ENCODE measurements around the gene ATP8B4. TPM values are rescaled to one million over a fixed set of nuclear protein-coding genes. Genes with fewer than 3 reads are reported as not detected.

Gene ATP8B4
- polyA plus RNA-seq, 3 donors, result 6.1 to 9.6 (median 6.8) TPM

DNA sequence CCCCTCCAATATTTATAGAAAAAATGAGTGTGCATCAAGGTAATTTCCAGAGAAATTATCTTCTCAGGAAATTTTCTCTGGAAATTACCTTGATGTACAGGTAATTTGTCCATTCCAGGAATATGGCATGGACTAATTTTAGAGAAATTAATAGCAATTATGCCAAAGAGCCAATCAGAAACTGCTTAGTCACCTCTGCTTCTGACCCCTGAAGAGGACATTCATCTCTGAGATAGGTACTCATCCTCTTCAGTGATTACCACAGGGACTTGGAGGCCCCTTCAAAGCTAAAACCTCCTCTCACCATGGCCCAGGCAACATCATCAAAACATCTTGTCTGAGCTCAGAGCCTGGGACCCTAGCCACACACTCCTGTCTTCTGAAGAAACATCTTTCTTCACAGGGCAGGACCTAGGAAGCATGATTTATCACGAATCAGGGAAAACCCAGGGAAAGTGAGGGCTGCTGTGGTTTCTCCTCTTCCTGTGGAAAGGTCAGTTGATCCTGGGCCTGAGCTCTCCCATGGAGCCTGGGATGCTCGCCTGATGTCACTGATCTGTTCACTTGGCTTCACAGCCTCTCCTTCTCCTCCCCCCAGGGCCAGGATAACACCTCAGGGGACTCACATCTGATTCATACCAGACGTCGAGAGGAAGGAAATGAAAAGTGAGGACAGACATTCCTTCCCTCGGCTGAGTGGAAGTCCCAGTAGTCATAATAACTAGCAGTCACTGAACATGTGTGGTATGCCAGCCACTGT lies 287.6 kb downstream of the ATP8B4 start:
- Histone ChIP-seq H3K9me3 (replicated peaks in 1 of 2; ENCODE audit: control insufficient read depth in 1 of 2, insufficient read depth in 1 of 2, low read length in 2 of 2) (peaks cover 0 to 2% of the 10 kb centered on the region in 2 donors), H3K27ac (ENCODE audit: low read depth in 1 of 2, low read length in 2 of 2) (no peak overlapping the region), H3K4me2 (replicated peaks; ENCODE audit: extremely low read depth, low read length, poor library complexity, severe bottlenecking) (peak overlapping the region; percentile 2), H3K9ac (ENCODE audit: insufficient read depth, low read length, poor library complexity, severe bottlenecking) (no peak overlapping the region), H3K4me1 (ENCODE audit: control insufficient read depth in 1 of 2, insufficient read depth in 2 of 2, low read length in 2 of 2) (peaks cover 6 to 9% of the 10 kb centered on the region in 2 donors), H2AFZ (ENCODE audit: insufficient read depth, low read depth, low read length, poor library complexity, severe bottlenecking) (no peak overlapping the region), H4K20me1 (ENCODE audit: insufficient read depth, low read length) (no peaks in the 10 kb centered on the region), H3K79me2 (ENCODE audit: insufficient read depth, low read length) (no peaks in the 10 kb centered on the region), H3K4me3 (replicated peaks in 1 of 3; ENCODE audit: low read depth in 2 of 3, low read length in 3 of 3) (no peak overlapping the region), H3K36me3 (replicated peaks in 1 of 2; ENCODE audit: control insufficient read depth in 1 of 2, insufficient read depth in 2 of 2, low read length in 2 of 2) (no peaks in the 10 kb centered on the region), H3K27me3 (ENCODE audit: control insufficient read depth in 2 of 2, insufficient read depth in 2 of 2, low read length in 2 of 2) (no peaks in the 10 kb centered on the region)
- TF ChIP-seq, protein P1, sequence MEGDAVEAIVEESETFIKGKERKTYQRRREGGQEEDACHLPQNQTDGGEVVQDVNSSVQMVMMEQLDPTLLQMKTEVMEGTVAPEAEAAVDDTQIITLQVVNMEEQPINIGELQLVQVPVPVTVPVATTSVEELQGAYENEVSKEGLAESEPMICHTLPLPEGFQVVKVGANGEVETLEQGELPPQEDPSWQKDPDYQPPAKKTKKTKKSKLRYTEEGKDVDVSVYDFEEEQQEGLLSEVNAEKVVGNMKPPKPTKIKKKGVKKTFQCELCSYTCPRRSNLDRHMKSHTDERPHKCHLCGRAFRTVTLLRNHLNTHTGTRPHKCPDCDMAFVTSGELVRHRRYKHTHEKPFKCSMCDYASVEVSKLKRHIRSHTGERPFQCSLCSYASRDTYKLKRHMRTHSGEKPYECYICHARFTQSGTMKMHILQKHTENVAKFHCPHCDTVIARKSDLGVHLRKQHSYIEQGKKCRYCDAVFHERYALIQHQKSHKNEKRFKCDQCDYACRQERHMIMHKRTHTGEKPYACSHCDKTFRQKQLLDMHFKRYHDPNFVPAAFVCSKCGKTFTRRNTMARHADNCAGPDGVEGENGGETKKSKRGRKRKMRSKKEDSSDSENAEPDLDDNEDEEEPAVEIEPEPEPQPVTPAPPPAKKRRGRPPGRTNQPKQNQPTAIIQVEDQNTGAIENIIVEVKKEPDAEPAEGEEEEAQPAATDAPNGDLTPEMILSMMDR (IDR thresholded peaks at IDR 0.05), result no peak
- no peak overlapping the region for H3K4me3 Mint-ChIP-seq
- no peaks in the 10 kb centered on the region for H3K27me3 Mint-ChIP-seq (ENCODE audit: low read depth in 3 of 3)
- H3K27ac Mint-ChIP-seq, result no peak overlapping the region
- peak in 1 of 3 donors; percentile 10 for DNase-seq
- intact Hi-C loops (cut with micrococcal nuclease), result no loop called here
- H3K4me1 Mint-ChIP-seq, result peaks cover 12% of the 10 kb centered on the region
- WGBS (ENCODE audit: insufficient coverage), result no CpG with 5 or more reads among the region's 5 CpGs
- H3K9me3 Mint-ChIP-seq, result peaks cover 6 to 16% (median 7%) of the 10 kb centered on the region in 7 donors
- H3K36me3 Mint-ChIP-seq, result peaks cover under 1 to 9% of the 10 kb centered on the region in 2 donors

DNA sequence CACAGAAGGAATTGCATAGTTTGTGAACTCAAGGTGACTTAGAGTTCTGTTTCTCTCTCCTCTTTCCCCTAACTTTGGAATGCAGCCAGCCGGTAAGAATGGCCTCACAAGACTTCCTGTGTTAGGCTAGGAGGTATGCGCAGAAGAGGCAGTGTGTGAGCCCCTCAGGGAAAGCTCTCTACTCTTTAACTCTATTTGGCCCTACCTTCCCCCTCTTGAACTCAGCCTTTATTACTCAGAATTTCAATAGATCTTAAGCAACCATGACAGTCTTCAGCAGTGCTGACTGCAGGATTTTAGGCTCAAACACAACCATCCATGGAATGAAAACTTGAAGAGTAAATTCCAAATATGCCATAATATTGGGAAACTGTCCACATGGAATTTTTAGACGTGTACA lies 288.6 kb downstream of the ATP8B4 start:
- Histone ChIP-seq H3K4me2 (replicated peaks; ENCODE audit: extremely low read depth, low read length, poor library complexity, severe bottlenecking) (no peak overlapping the region), H3K27ac (ENCODE audit: low read depth in 1 of 2, low read length in 2 of 2) (no peak overlapping the region), H3K4me1 (ENCODE audit: control insufficient read depth in 1 of 2, insufficient read depth in 2 of 2, low read length in 2 of 2) (peaks cover 6 to 9% of the 10 kb centered on the region in 2 donors), H3K36me3 (replicated peaks in 1 of 2; ENCODE audit: control insufficient read depth in 1 of 2, insufficient read depth in 2 of 2, low read length in 2 of 2) (no peaks in the 10 kb centered on the region), H3K79me2 (ENCODE audit: insufficient read depth, low read length) (no peaks in the 10 kb centered on the region), H2AFZ (ENCODE audit: insufficient read depth, low read depth, low read length, poor library complexity, severe bottlenecking) (no peak overlapping the region), H3K4me3 (replicated peaks in 1 of 3; ENCODE audit: low read depth in 2 of 3, low read length in 3 of 3) (no peak overlapping the region), H4K20me1 (ENCODE audit: insufficient read depth, low read length) (no peaks in the 10 kb centered on the region), H3K9ac (ENCODE audit: insufficient read depth, low read length, poor library complexity, severe bottlenecking) (no peak overlapping the region), H3K27me3 (ENCODE audit: control insufficient read depth in 2 of 2, insufficient read depth in 2 of 2, low read length in 2 of 2) (no peaks in the 10 kb centered on the region), H3K9me3 (replicated peaks in 1 of 2; ENCODE audit: control insufficient read depth in 1 of 2, insufficient read depth in 1 of 2, low read length in 2 of 2) (peaks cover 0 to 2% of the 10 kb centered on the region in 2 donors)
- no peaks in the 10 kb centered on the region for H3K27me3 Mint-ChIP-seq (ENCODE audit: low read depth in 3 of 3)
- H3K36me3 Mint-ChIP-seq, result peaks cover 3 to 9% of the 10 kb centered on the region in 2 donors
- intact Hi-C loops (cut with micrococcal nuclease), result no loop called here
- TF ChIP-seq, protein P1 (IDR thresholded peaks at IDR 0.05), result no peak
- no CpG with 5 or more reads among the region's 3 CpGs for WGBS (ENCODE audit: insufficient coverage)
- no peak overlapping the region for H3K27ac Mint-ChIP-seq
- no peak overlapping the region for H3K4me3 Mint-ChIP-seq
- peaks cover 0 to 9% (median 0%) of the 10 kb centered on the region in 7 donors for H3K9me3 Mint-ChIP-seq
- DNase-seq, result no peak
- peaks cover 12% of the 10 kb centered on the region for H3K4me1 Mint-ChIP-seq

Measured in CD14-positive monocyte (primary cell).